HCT116 (cell line): ENCODE measurements around the gene ERICH3. TPM values are rescaled to one million over a fixed set of nuclear protein-coding genes. Genes with fewer than 3 reads are reported as not detected.

Source experiments
- ATAC-seq: fragments of 200-7000 bp; cut with Tn5 transposase; 2 replicates; pipeline ENCODE4 v1.9.1; 2020; ENCODE audit warnings: mild to moderate bottlenecking, moderate library complexity
- BruUV-seq: library from RNA; stranded (reverse); fragments of 400-500 nt; replicated peaks from 2 replicates; lab custom pipeline; 2021; lab: Mats Ljungman, UMichigan
- CTCF ChIA-PET: fragments of 300-600 bp; sonication (Branson Sonifier 250); formaldehyde crosslinking; loops from one replicate; lab custom pipeline; 2021; ENCODE audit warnings: antibody characterized with exemption; lab: Charles Lee
- POLR2A ChIA-PET: fragments of 300-600, 350-600 bp; sonication (Branson Sonifier 250); formaldehyde crosslinking; loops from one replicate; lab custom pipeline; 2021; ENCODE audit warnings: antibody characterized with exemption; lab: Charles Lee
- RAD21 ChIA-PET, 2 experiments: fragments of 300-600 bp; sonication (Branson Sonifier 250); formaldehyde crosslinking; loops; one replicate each; lab custom pipeline; 2023; ENCODE audit warnings: low total read pairs in 2 of 2; ENCODE audit not compliant: uncharacterized antibody in 2 of 2, unreplicated experiment in 2 of 2, low non-redundant PET in 1 of 2; lab: Charles Lee
- DNase-seq: peaks from one replicate; pipeline ENCODE4 v3.0.0-alpha.2; 2010; ENCODE audit warnings: low read depth, low spot score
- H2AFZ ChIP-seq: fragments of 200-600 bp; shearing (Covaris generic), sonication (generic); 2 replicates; pipeline ENCODE4 v1.6.1; 2017; ENCODE audit warnings: low read depth, mixed run types, mixed read lengths, antibody characterized with exemption, low read length; ENCODE audit not compliant: poor library complexity, severe bottlenecking
- H3K27ac ChIP-seq: 2 replicates; pipeline ENCODE4 v1.5.1; 2012; ENCODE audit warnings: low read depth, low read length
- H3K27me3 ChIP-seq: fragments of 200-600 bp; sonication (generic); 2 replicates; pipeline ENCODE4 v1.6.1; 2016; ENCODE audit warnings: mixed run types, low read length, mixed read lengths; ENCODE audit not compliant: insufficient read depth
- H3K36me3 ChIP-seq, 2 experiments: fragments of 200-500 bp in 1 of 2; fragments of 200-600 bp in 1 of 2; sonication (Bioruptor generic) in 1 of 2; sonication (generic) in 1 of 2; 2 replicates each; pipeline versions ENCODE4 v1.5.1 to v1.6.1; 2014 to 2016; ENCODE audit warnings: low read length in 2 of 2, inconsistent platforms in 1 of 2, mixed read lengths in 1 of 2, mixed run types in 1 of 2; ENCODE audit not compliant: insufficient read depth in 2 of 2, control insufficient read depth in 1 of 2
- H3K4me1 ChIP-seq, 2 experiments: fragments of 200-600 bp in 1 of 2; sonication (generic) in 1 of 2; 2 replicates each; pipeline versions ENCODE4 v1.5.1 to v1.6.1; 2012 to 2017; ENCODE audit warnings: low read length in 2 of 2, inconsistent platforms in 1 of 2, mild to moderate bottlenecking in 1 of 2, mixed read lengths in 1 of 2, mixed run types in 1 of 2, moderate library complexity in 1 of 2; ENCODE audit not compliant: insufficient read depth in 2 of 2, control insufficient read depth in 1 of 2
- H3K4me2 ChIP-seq: fragments of 200-600 bp; sonication (generic); 2 replicates; pipeline ENCODE4 v1.6.1; 2017; ENCODE audit warnings: mixed run types, low read length, mixed read lengths
- H3K4me3 ChIP-seq, 2 experiments: fragments of 200-600 bp in 1 of 2; sonication (generic) in 1 of 2; replicated peaks in 1 of 2; 2 replicates each; pipeline ENCODE4 v1.5.1; 2011 to 2016; ENCODE audit warnings: low read length in 2 of 2, control low read depth in 1 of 2, low read depth in 1 of 2, mild to moderate bottlenecking in 1 of 2, mixed read lengths in 1 of 2, mixed run types in 1 of 2
- H3K79me2 ChIP-seq: fragments of 200-600 bp; sonication (generic); 2 replicates; pipeline ENCODE4 v1.6.1; 2017; ENCODE audit warnings: mild to moderate bottlenecking, mixed run types, low read length, moderate library complexity, mixed read lengths; ENCODE audit not compliant: insufficient read depth
- H3K9ac ChIP-seq: fragments of 200-600 bp; sonication (generic); 2 replicates; pipeline ENCODE4 v1.6.1; 2016; ENCODE audit warnings: low read length, mixed read lengths
- H3K9me2 ChIP-seq: fragments of 200-600 bp; sonication (generic), shearing (Covaris generic); 2 replicates; pipeline ENCODE4 v1.6.1; 2017; ENCODE audit warnings: mixed run types, mild to moderate bottlenecking, moderate library complexity; ENCODE audit not compliant: insufficient read depth
- H3K9me3 ChIP-seq, 2 experiments: fragments of 200-500 bp in 1 of 2; fragments of 200-600 bp in 1 of 2; sonication (Bioruptor generic) in 1 of 2; sonication (generic) in 1 of 2; 2 replicates each; pipeline ENCODE4 v1.6.1; 2014 to 2017; ENCODE audit warnings: low read length in 2 of 2, mixed read lengths in 2 of 2, inconsistent platforms in 1 of 2, low read depth in 1 of 2, mild to moderate bottlenecking in 1 of 2, mixed run types in 1 of 2, moderate library complexity in 1 of 2; ENCODE audit not compliant: control insufficient read depth in 1 of 2, insufficient read depth in 1 of 2
- H4K20me1 ChIP-seq: fragments of 200-600 bp; sonication (generic), shearing (Covaris generic); 2 replicates; pipeline ENCODE4 v1.6.1; 2017; ENCODE audit warnings: mixed run types, mild to moderate bottlenecking, moderate library complexity; ENCODE audit not compliant: insufficient read depth
- ATF3 ChIP-seq: IDR thresholded peaks from 2 replicates; pipeline ENCODE4 v1.6.1; 2012
- CBX3 ChIP-seq: IDR thresholded peaks from 2 replicates; pipeline ENCODE4 v1.6.1; 2012; ENCODE audit warnings: low read depth
- CTCF ChIP-seq, 3 experiments: fragments of 200-600 bp in 1 of 3; sonication (generic) in 1 of 3; IDR thresholded peaks in 2 of 3; conservative IDR thresholded peaks in 1 of 3; 2 replicates each; pipeline ENCODE4 v1.5.1; 2012 to 2017; ENCODE audit warnings: low read depth in 2 of 3, low read length in 2 of 3, antibody characterized with exemption in 1 of 3, borderline replicate concordance in 1 of 3, control low read depth in 1 of 3, mild to moderate bottlenecking in 1 of 3, mixed read lengths in 1 of 3, mixed run types in 1 of 3, moderate library complexity in 1 of 3; ENCODE audit not compliant: insufficient read depth in 1 of 3
- ELF1 ChIP-seq: IDR thresholded peaks from 2 replicates; pipeline ENCODE4 v1.6.1; 2012; ENCODE audit warnings: low read depth, borderline replicate concordance
- JUND ChIP-seq: IDR thresholded peaks from 2 replicates; pipeline ENCODE4 v1.6.1; 2012
- POLR2AphosphoS5 ChIP-seq: IDR thresholded peaks from 2 replicates; pipeline ENCODE4 v1.6.1; 2011; ENCODE audit warnings: mild to moderate bottlenecking, low read depth, low read length, moderate library complexity
- REST ChIP-seq: IDR thresholded peaks from 2 replicates; pipeline ENCODE4 v1.6.1; 2012; ENCODE audit warnings: low read depth
- ZBTB33 ChIP-seq: IDR thresholded peaks from 2 replicates; pipeline ENCODE4 v1.6.1; 2011; ENCODE audit warnings: mild to moderate bottlenecking, low read length, moderate library complexity; ENCODE audit not compliant: insufficient replicate concordance; ENCODE audit errors: extremely low read depth
- ZNF274 ChIP-seq: fragments of 200-500 bp; sonication (Bioruptor generic); IDR thresholded peaks from 2 replicates; pipeline ENCODE4 v1.6.1; 2014; ENCODE audit warnings: mild to moderate bottlenecking, low read depth, low read length, inconsistent platforms
- intact Hi-C: fragments of 100-400 bp; cut with micrococcal nuclease; formaldehyde crosslinking; loops from 2 replicates; pipeline ENCODE4 v1.10.0; 2022
- total RNA-seq: library from RNA; stranded (reverse); gene quantifications from one replicate; pipeline ENCODE4 v1.2.1, GENCODE V29; 2021; ENCODE audit not compliant: unreplicated experiment

The ERICH3 gene
- total RNA-seq, 1 experiment from 2014 or later = not detected

- DNase-seq (no peak), ATAC-seq (no peak)
- H3K4me3 ChIP-seq = no peak overlapping the region
- H3K79me2 ChIP-seq = no peaks in the 10 kb centered on the region
- no peak overlapping the region for H3K4me2 ChIP-seq
- no peaks in the 10 kb centered on the region for H3K4me1 ChIP-seq
- H3K36me3 ChIP-seq = no peaks in the 10 kb centered on the region
- no TSS peak for BruUV-seq
- no peaks in the 10 kb centered on the region for H3K9me2 ChIP-seq
- H3K9ac ChIP-seq = no peak overlapping the region
- no peaks in the 10 kb centered on the region for H3K9me3 ChIP-seq
- TF ChIP-seq ELF1 (no peak), ATF3 (no peak), CTCF (IDR thresholded peaks at IDR 0.05 in 2 of 3, conservative IDR thresholded peaks at IDR 0.05 in 1 of 3; ENCODE audit: borderline replicate concordance in 1 of 3, insufficient read depth in 1 of 3, low read depth in 2 of 3, low read length in 2 of 3) (no peak), ZNF274 (no peak), CBX3 (no peak), JUND (no peak), POLR2AphosphoS5 (no peak), ZBTB33 (no peak), REST (no peak)
- no peaks in the 10 kb centered on the region for H3K27me3 ChIP-seq
- ChIA-PET RAD21 (no interaction called here), POLR2A (no interaction called here), CTCF (no interaction called here)
- no peak overlapping the region for H3K27ac ChIP-seq
- H2AFZ ChIP-seq = no peak overlapping the region
- H4K20me1 ChIP-seq = no peaks in the 10 kb centered on the region
- intact Hi-C loops = no loop called here
Observed at GRCh38 chr1:74531796-74532195, 141.8 kb downstream of the ERICH3 start.
